SK-MEL-5 (cell line): Measurements from ENCODE around the gene PPFIA1. TPM values are rescaled to one million over a fixed set of nuclear protein-coding genes. Genes with fewer than 3 reads are reported as not detected.
A peak's percentile ranks its signal among the peaks of the same experiment; 100 is the strongest.
"Not testable (repeated sequence)": the region's sequence is repeated elsewhere in the genome, so short reads cannot be mapped to it uniquely, and the experiment has no call there.

Source experiments
- DNase-seq: peaks from one replicate; pipeline ENCODE4 v3.0.0-alpha.2; 2016; ENCODE audit warnings: low read depth, low spot score
- in situ Hi-C: cut with HindIII; loops from 2 replicates; pipeline ENCODE4 v1.10.0; 2016; ENCODE audit warnings: low sequenced_read_pairs, high pct_unique_total_duplicates, low pct_unique_long_range_greater_than_20kb
- total RNA-seq: library from RNA; depleted of rRNA; stranded (reverse); fragments of >200 nt; shearing (Covaris generic); gene quantifications from 2 replicates; pipeline ENCODE4 v1.2.3, GENCODE V29; 2014

Gene PPFIA1
- total RNA-seq, 1 experiment from 2014 or later = 120 TPM

GRCh38 chr11:70390882-70391281 lies 120.4 kb downstream of the PPFIA1 start:
- DNase-seq, in situ Hi-C loops: not testable (repeated sequence)

GRCh38 chr11:70394211-70394950 lies 123.9 kb downstream of the PPFIA1 start:
- in situ Hi-C loops = no loop called here
- DNase-seq = no peak

GRCh38 chr11:70397336-70397982 lies 127.0 kb downstream of the PPFIA1 start:
- DNase-seq = peak; percentile 75
- in situ Hi-C loops = no loop called here

GRCh38 chr11:70397983-70398833 lies 127.7 kb downstream of the PPFIA1 start, which contains the start of gene CTTN:
Gene CTTN (plus strand): TSS chr11:70398529. CDS start chr11:70407298, 8,769 bp downstream.
- in situ Hi-C loops = no loop called here
- DNase-seq = peak; percentile 97

- in situ Hi-C loops = no loop called here
- no peak for DNase-seq
Observed at GRCh38 chr11:70398834-70399680, 128.6 kb downstream of the PPFIA1 start.

- in situ Hi-C loops = no loop called here
Observed at GRCh38 chr11:70399681-70400112, 129.2 kb downstream of the PPFIA1 start.

GRCh38 chr11:70400643-70401042 lies 130.2 kb downstream of the PPFIA1 start:
- in situ Hi-C loops = no loop called here
- no peak for DNase-seq

More at GRCh38 chr11:70399681-70400112, 129.2 kb downstream of the PPFIA1 start:
- DNase-seq = peak; percentile 97

- in situ Hi-C loops = no loop called here
- DNase-seq = peak; percentile 45
Observed at GRCh38 chr11:70402016-70402415, 131.5 kb downstream of the PPFIA1 start.

- in situ Hi-C loops = no loop called here
- peak; percentile 78 for DNase-seq
Observed at GRCh38 chr11:70402685-70403084, 132.2 kb downstream of the PPFIA1 start.

- DNase-seq = no peak
- in situ Hi-C loops = no loop called here
Observed at GRCh38 chr11:70404244-70404643, 133.8 kb downstream of the PPFIA1 start.

- in situ Hi-C loops = no loop called here
- DNase-seq = no peak
Observed at GRCh38 chr11:70405679-70406395, 135.3 kb downstream of the PPFIA1 start.

- DNase-seq = no peak
- in situ Hi-C loops = no loop called here
Observed at GRCh38 chr11:70407121-70407520, 136.6 kb downstream of the PPFIA1 start.

GRCh38 chr11:70407814-70408213 lies 137.3 kb downstream of the PPFIA1 start:
- DNase-seq = no peak
- in situ Hi-C loops = no loop called here

- in situ Hi-C loops = not testable (repeated sequence)
Observed at GRCh38 chr11:70408326-70408725, 137.8 kb downstream of the PPFIA1 start.

GRCh38 chr11:70409437-70409836 lies 138.9 kb downstream of the PPFIA1 start:
- DNase-seq = no peak
- in situ Hi-C loops = no loop called here

More at GRCh38 chr11:70408326-70408725, 137.8 kb downstream of the PPFIA1 start:
- DNase-seq = not testable (repeated sequence)

- DNase-seq = no peak
- in situ Hi-C loops = no loop called here
Observed at GRCh38 chr11:70409871-70410270, 139.4 kb downstream of the PPFIA1 start.
